ENCODE results near the gene FADS1.

Gene FADS1

DNA sequence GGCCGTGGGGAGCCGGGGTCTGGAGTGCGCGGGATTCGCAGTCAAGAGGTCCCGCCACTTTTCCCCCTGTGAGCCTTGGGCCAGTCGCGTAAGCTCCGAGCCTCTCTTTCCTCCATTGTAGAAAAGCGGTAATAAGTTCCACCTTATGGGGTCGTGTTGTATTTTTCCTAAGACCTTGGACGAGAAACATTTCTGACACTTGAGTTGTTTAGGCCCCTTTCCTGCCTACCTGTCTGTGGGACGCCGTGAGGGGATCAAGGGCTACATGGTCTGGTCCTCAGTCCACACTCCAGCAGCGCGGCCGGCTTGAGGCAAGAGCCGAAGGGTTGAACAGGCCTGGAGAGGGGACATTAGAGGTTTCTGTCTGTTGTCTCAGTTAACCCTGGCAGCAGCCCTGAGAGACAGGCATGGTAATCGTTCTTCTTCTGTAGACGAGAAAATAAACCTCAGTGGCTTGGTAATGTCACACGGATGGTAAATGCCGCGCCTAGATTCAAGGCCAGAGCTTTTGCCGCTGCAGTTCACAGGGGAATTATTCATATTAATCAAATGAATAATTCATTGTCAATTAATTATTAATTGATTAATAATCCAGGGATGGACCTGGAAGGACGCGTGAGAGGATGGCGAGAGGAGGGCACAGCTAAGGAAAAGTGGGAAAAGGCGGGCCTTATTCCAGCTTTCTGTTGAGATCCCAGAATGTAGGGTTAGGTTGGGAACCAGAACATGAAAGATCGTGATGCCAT, 23.5 kb downstream of the FADS1 start:
- H3K79me2 ChIP-seq (ENCODE audit: control insufficient read depth, low read length): peaks cover 89% of the 10 kb centered on the region
- no peaks in the 10 kb centered on the region for H3K9me2 ChIP-seq (replicated peaks; ENCODE audit: control insufficient read depth, low read length)
- TF ChIP-seq, protein P1, sequence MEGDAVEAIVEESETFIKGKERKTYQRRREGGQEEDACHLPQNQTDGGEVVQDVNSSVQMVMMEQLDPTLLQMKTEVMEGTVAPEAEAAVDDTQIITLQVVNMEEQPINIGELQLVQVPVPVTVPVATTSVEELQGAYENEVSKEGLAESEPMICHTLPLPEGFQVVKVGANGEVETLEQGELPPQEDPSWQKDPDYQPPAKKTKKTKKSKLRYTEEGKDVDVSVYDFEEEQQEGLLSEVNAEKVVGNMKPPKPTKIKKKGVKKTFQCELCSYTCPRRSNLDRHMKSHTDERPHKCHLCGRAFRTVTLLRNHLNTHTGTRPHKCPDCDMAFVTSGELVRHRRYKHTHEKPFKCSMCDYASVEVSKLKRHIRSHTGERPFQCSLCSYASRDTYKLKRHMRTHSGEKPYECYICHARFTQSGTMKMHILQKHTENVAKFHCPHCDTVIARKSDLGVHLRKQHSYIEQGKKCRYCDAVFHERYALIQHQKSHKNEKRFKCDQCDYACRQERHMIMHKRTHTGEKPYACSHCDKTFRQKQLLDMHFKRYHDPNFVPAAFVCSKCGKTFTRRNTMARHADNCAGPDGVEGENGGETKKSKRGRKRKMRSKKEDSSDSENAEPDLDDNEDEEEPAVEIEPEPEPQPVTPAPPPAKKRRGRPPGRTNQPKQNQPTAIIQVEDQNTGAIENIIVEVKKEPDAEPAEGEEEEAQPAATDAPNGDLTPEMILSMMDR (IDR thresholded peaks at IDR 0.05; ENCODE audit: low read depth, low read length, poor library complexity, severe bottlenecking): no peak
- no peak for TF ChIP-seq EZH2phosphoT487 (IDR thresholded peaks at IDR 0.05; ENCODE audit: borderline replicate concordance, low read length)
- H3F3A ChIP-seq (ENCODE audit: control insufficient read depth, insufficient read depth): peaks cover 8% of the 10 kb centered on the region
- H3K4me1 ChIP-seq (ENCODE audit: control insufficient read depth, low read length): peaks cover 40% of the 10 kb centered on the region
- peaks cover 24% of the 10 kb centered on the region for H4K20me1 ChIP-seq (ENCODE audit: control insufficient read depth, insufficient read depth, low read depth, low read length)
- peaks cover 77% of the 10 kb centered on the region for H3K36me3 ChIP-seq (ENCODE audit: control insufficient read depth, low read length)
- no peaks in the 10 kb centered on the region for H3K9me3 ChIP-seq (ENCODE audit: control insufficient read depth, insufficient read depth, low read length)
- H3K27me3 ChIP-seq (ENCODE audit: control insufficient read depth, low read length): no peaks in the 10 kb centered on the region
- peak overlapping the region; percentile 74 for H3K4me2 ChIP-seq (ENCODE audit: low read length)
- peak overlapping the region; percentile 92 for H3K4me3 ChIP-seq (ENCODE audit: low read length)
- H3K27ac ChIP-seq (ENCODE audit: low read depth, low read length): peak overlapping the region; percentile 71

DNA sequence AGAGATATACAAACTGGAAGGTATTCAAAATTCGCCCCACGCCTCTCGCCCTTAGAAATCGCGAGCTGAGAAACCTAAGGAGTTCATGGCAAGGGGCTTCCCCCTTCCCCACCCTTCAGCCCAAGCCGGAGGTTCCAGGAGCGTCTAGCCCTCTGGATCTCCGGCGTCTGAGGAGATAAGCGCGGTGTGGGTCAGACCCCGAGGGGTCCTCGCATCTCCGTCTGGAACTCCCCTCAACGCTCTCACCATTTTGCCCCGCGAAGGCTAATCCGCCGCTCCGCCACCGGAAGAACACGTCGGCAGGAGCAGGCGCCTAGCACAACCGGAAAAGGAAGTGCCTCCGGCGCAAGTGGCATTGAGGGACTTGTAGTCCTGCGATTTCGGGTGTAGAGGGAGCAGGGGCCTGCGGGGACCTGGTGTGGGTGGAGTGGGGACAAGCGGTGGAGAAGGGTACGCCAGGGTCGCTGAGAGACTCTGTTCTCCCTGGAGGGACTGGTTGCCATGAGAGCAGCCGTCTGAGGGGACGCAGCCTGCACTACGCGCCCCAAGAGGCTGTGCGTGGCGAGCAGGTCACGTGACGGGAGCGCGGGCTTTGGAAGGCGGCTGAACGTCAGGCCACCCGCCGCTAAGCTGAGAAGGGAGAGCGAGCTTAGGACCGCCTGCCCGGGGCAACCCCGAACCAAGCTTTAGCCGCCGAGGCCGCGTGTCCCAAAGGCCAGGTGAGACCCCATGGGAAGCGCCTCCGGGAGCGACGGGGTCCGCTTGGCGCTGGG, 24.3 kb downstream of the FADS1 start, which contains the start of the genes FEN1 and TMEM258:
Gene FEN1, plus strand, starts transcription at position 602 of the 773 bp plus-strand sequence. CDS start 2,451 bp downstream, outside the sequence.
Gene TMEM258, minus strand, starts transcription at position 290 of the 773 bp plus-strand sequence. Its CDS starts 41 bp downstream, at position 249.
- Histone ChIP-seq H3K9me2 (replicated peaks; ENCODE audit: control insufficient read depth, low read length) (no peaks in the 10 kb centered on the region), H3K4me2 (ENCODE audit: low read length) (peak within 1 kb of the TSS; percentile 74), H4K20me1 (ENCODE audit: control insufficient read depth, insufficient read depth, low read depth, low read length) (peaks cover 19% of the 10 kb centered on the region), H3K27me3 (ENCODE audit: control insufficient read depth, low read length) (no peaks in the 10 kb centered on the region), H3K36me3 (ENCODE audit: control insufficient read depth, low read length) (peaks cover 76% of the 10 kb centered on the region), H3K4me1 (ENCODE audit: control insufficient read depth, low read length) (peaks cover 33% of the 10 kb centered on the region), H3K9me3 (ENCODE audit: control insufficient read depth, insufficient read depth, low read length) (no peaks in the 10 kb centered on the region), H3K79me2 (ENCODE audit: control insufficient read depth, low read length) (peaks cover 82% of the 10 kb centered on the region), H3K4me3 (ENCODE audit: low read length) (peak within 1 kb of the TSS; percentile 92), H3K27ac (ENCODE audit: low read depth, low read length) (peak within 1 kb of the TSS; percentile 71), H3F3A (ENCODE audit: control insufficient read depth, insufficient read depth) (peaks cover 7% of the 10 kb centered on the region)
- TF ChIP-seq EZH2phosphoT487 (IDR thresholded peaks at IDR 0.05; ENCODE audit: borderline replicate concordance, low read length): no peak
- TF ChIP-seq, protein P1 (IDR thresholded peaks at IDR 0.05; ENCODE audit: low read depth, low read length, poor library complexity, severe bottlenecking): no peak

DNA sequence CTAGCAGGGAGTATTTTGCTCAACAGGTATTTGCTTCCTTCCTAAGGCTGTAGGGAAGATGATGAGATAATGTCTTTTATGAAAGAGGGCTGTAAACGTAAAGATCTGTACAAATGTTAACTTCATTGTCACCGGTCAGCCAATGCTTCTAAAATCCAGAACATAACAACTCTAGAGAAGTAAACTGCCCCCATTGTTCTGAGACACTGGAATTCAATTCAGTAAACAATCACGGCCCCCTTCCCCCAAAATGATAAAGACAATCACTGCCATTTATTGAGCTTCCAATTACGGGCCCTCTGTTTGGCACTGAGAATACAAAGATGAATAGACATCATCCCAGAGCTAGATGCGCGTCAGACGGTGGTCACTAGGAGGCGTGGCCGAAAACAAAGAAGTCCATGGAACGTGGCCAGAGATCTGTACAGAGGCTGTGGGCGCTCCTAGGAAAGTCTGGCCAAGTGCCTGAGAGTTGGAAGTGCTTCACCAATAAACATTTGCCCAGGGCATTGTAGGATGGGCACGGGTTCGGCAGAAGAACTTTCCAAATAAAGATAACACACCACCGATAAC, 25.0 kb downstream of the FADS1 start:
- Histone ChIP-seq H3K27ac (ENCODE audit: low read depth, low read length) (peak overlapping the region; percentile 71), H3K27me3 (ENCODE audit: control insufficient read depth, low read length) (no peaks in the 10 kb centered on the region), H3K9me2 (replicated peaks; ENCODE audit: control insufficient read depth, low read length) (no peaks in the 10 kb centered on the region), H4K20me1 (ENCODE audit: control insufficient read depth, insufficient read depth, low read depth, low read length) (peaks cover 17% of the 10 kb centered on the region), H3K9me3 (ENCODE audit: control insufficient read depth, insufficient read depth, low read length) (no peaks in the 10 kb centered on the region), H3K79me2 (ENCODE audit: control insufficient read depth, low read length) (peaks cover 75% of the 10 kb centered on the region), H3F3A (ENCODE audit: control insufficient read depth, insufficient read depth) (peaks cover 2% of the 10 kb centered on the region), H3K4me3 (ENCODE audit: low read length) (peak overlapping the region; percentile 92), H3K36me3 (ENCODE audit: control insufficient read depth, low read length) (peaks cover 76% of the 10 kb centered on the region), H3K4me1 (ENCODE audit: control insufficient read depth, low read length) (peaks cover 33% of the 10 kb centered on the region), H3K4me2 (ENCODE audit: low read length) (peak overlapping the region; percentile 74)
- no peak for TF ChIP-seq EZH2phosphoT487 (IDR thresholded peaks at IDR 0.05; ENCODE audit: borderline replicate concordance, low read length)
- TF ChIP-seq, protein P1 (IDR thresholded peaks at IDR 0.05; ENCODE audit: low read depth, low read length, poor library complexity, severe bottlenecking): peak; percentile 18
